ENCODE data around the gene RTF2.
A peak's percentile ranks its signal among the peaks of the same experiment; 100 is the strongest.

Gene RTF2

DNA sequence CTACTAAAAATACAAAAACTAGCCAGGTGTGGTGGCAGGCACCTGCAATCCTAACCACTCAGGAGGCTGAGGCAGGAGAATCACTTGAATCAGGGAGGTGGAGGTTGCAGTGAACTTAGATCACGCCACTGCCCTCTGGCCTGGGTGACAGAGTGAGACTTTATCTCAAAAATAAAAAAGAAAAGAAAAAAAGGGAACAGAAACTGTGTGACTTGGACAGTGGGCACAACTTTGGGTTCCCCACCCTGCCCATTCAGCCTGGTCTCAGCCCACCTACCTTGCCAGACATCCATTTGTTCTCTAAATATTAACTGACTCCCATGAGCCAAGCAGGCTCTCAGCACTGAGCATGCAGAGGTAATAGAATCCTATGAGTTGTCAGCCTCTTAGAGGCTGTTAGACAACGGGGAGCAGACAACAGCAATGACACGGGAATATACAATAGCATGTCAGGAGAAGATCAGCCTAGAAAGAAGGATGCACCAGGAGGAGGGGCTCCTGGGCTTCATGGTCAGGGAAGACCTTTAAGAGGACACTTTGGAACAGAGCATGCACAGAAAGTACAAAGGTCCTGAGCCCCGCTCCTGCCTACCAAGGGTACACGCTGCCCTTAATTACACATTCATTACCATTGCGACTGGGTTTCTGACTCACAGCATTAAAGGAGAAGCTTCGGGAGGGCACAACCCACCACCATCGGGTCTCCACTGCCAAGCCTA is 84.6 kb downstream of the RTF2 start:
- DNase-seq (ENCODE audit: low read depth): no peak

DNA sequence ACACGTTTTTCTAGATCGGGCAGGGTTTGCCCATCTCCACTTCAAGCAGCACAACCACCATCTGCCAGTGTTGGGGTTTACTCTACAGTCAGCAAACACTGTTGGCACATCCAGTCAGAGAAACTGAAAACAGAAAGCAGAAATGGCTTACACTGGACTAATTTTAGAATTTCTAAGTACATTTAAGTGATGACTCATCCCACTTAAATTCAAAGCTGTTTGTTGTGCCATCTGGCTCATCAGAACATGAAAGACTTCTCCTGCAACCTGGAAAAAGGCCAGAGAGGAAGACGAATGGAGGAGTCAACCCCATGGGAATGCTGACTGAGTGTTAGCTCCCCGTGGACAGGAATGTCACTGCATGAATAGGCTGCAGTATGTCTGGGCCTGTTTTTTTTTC is 86.4 kb downstream of the RTF2 start:
- DNase-seq (ENCODE audit: low read depth): peak; percentile 99

DNA sequence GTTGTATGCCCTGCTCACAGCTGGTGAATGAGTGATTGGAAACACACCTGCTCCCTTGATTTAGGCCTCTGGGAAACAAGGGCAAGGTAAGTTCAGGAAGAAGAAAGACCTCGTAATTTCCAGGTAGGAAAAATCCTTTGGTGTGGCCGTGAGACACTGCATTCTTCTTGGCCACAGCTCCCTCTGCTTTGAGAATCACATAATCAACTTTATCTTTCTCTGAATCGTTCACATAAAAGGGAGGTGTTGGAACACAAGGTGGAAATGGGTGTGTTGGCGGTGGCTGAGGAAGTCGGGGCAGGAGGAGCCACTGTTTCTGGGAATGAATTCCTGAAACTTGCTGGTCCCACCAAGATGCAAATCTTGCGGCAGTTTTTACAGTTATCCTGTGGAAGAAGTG is 90.5 kb downstream of the RTF2 start:
- DNase-seq (ENCODE audit: low read depth): no peak

DNA sequence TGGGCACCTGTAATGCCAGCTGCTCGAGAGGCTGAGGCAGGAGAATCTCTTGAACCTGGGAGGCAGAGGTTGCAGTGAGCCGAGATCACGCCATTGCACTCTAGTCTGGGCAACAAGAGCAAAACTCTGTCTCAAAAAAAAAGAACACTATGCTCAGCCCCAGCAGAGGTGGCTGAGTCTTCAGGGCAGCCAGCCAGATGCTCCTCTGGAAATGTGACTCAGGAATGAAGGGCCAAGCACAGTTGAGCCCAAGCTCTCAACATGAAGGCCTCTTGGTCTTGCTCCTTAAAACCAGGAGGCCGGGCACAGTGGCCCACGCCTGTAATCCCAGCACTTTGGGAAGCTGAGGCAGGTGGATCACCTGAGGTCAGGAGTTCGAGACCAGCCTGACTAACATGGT is 96.1 kb downstream of the RTF2 start:
- DNase-seq (ENCODE audit: low read depth): peak; percentile 24

DNA sequence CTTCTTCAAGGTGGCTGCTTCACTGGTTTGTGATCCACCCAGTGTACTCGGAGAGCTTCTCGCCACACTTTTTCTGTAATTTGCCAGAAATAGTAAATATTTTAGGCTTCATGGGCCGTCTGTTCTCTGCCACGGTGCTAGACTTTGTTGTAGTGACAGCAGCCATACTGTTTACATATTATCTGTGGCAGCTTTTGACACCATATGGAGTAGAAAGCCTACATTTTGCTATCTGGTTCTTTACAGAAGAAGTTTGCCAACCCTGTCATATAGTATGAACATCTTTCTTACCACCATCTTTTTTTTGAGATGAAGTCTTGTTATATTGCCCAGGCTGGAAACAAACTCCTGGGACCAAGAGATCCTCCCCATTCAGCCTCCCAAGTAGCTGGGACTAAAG is 97.1 kb downstream of the RTF2 start:
- DNase-seq (ENCODE audit: low read depth): no peak

DNA sequence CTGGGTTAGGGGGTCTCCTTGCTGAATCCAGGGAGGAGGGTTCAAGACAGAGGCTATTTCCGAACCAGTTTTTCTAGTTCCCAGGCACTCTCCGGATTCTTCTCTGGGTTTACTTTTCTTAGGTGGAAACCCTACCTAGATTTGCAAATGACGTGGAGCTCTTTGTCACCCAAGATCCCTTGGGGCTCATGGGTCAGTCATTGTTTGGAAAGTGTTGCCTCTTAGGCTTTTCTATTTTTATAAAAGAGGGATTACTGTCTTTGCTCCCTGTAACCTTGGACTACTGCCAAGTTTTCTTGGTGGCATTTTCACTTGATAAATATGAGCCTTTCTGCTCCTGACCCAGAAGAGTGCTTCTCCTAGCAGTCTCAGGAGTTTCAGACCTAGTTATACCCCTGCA is 98.2 kb downstream of the RTF2 start:
- no peak for DNase-seq (ENCODE audit: low read depth)

Data from ELR (cell line).